Thymus (tissue), 11 donors: Measurements from ENCODE around the gene MUC2. TPM values are rescaled to one million over a fixed set of nuclear protein-coding genes. Genes with fewer than 3 reads are reported as not detected.

Source experiments
- DNase-seq, 9 donors: peaks; one replicate each; pipeline ENCODE4 v3.0.0-alpha.2; 2013; ENCODE audit warnings: low spot score in 9 of 9, low read depth in 6 of 9, missing footprints in 1 of 9
- H3K27ac ChIP-seq, 2 donors: one replicate each; pipeline ENCODE4 v1.5.1; 2013; ENCODE audit warnings: control low read depth in 1 of 2, low read depth in 1 of 2, low read length in 1 of 2, mild to moderate bottlenecking in 1 of 2, moderate library complexity in 1 of 2
- H3K27me3 ChIP-seq, 2 donors: one replicate each; pipeline ENCODE4 v1.5.1; 2013; ENCODE audit warnings: low read length in 1 of 2; ENCODE audit not compliant: control insufficient read depth in 2 of 2, insufficient read depth in 1 of 2
- H3K36me3 ChIP-seq, 2 donors: one replicate each; pipeline ENCODE4 v1.5.1; 2013; ENCODE audit warnings: low read length in 1 of 2, mild to moderate bottlenecking in 1 of 2, moderate library complexity in 1 of 2; ENCODE audit not compliant: control insufficient read depth in 2 of 2, insufficient read depth in 2 of 2
- H3K4me1 ChIP-seq, 2 donors: one replicate each; pipeline ENCODE4 v1.5.1; 2013; ENCODE audit warnings: low read length in 2 of 2; ENCODE audit not compliant: control insufficient read depth in 2 of 2, insufficient read depth in 2 of 2
- H3K4me3 ChIP-seq, 2 donors: one replicate each; pipeline ENCODE4 v1.5.1; 2013; ENCODE audit warnings: low read length in 2 of 2, control low read depth in 1 of 2, mild to moderate bottlenecking in 1 of 2
- H3K9me3 ChIP-seq, 2 donors: one replicate each; pipeline ENCODE4 v1.5.1; 2013; ENCODE audit warnings: low read length in 1 of 2, mild to moderate bottlenecking in 1 of 2; ENCODE audit not compliant: control insufficient read depth in 2 of 2, insufficient read depth in 1 of 2
- WGBS: extraction: QIAGEN DNeasy Blood & Tissue Kit; methylation state at CpG from one replicate; pipeline ENCODE4 v1.1.7; 2013; 5-methylcytosine and 5-hydroxymethylcytosine counted together
- polyA plus RNA-seq: library from polyadenylated mRNA; stranded (reverse); fragments of 200-250 nt; gene quantifications from one replicate; pipeline ENCODE4 v1.2.3, GENCODE V29; 2013
- total RNA-seq: library from RNA; stranded (reverse); fragments of 120-200 nt; gene quantifications from one replicate; pipeline ENCODE4 v1.2.4, GENCODE V29; 2013
- donor health status: healthy.

Gene MUC2
- total and polyA plus RNA-seq, 2 donors: under 0.01 TPM

DNA sequence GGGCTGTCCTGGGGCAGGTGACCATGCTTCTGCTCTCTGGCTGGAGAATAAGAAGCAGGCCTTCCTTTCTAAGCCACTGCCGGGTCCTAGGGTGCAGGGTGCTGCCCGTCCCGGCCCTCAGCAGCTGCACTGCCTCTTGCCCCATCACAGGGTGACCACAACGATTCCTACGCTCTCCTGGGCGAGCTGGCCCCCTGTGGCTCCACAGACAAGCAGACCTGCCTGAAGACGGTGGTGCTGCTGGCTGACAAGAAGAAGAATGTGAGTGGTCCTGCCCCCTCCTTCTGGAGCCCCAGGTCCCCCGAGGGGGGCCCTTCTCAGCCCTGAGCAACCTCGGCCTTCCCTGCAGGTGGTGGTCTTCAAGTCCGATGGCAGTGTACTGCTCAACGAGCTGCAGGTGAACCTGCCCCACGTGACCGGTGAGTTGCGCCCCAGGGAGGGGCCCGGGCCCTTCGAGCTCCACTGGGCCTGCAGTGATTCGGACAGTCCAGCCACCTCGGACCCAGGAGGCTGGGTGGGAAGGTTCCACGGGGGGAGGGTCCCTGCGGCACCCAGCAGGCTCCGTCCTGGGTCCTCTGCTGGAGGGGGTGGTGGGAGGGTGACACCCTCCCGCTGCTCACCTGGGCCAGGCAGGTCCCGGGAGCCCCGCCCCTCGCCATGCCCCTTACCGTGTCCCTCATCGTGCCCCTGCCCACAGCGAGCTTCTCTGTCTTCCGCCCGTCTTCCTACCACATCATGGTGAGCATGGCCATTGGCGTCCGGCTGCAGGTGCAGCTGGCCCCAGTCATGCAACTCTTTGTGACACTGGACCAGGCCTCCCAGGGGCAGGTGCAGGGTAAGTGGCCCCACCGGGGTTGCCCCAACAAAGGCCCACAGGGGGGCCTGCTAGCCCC, 8.3 kb downstream of the MUC2 start:
- Histone ChIP-seq H3K36me3 (no peaks in the 10 kb centered on the region), H3K27ac (no peak overlapping the region), H3K4me1 (no peaks in the 10 kb centered on the region), H3K4me3 (no peak overlapping the region), H3K27me3 (no peaks in the 10 kb centered on the region), H3K9me3 (peaks cover 0 to 7% of the 10 kb centered on the region in 2 donors)
- WGBS: 86% methylated on average over 33 of the region's 33 CpGs
- no peak for DNase-seq

DNA sequence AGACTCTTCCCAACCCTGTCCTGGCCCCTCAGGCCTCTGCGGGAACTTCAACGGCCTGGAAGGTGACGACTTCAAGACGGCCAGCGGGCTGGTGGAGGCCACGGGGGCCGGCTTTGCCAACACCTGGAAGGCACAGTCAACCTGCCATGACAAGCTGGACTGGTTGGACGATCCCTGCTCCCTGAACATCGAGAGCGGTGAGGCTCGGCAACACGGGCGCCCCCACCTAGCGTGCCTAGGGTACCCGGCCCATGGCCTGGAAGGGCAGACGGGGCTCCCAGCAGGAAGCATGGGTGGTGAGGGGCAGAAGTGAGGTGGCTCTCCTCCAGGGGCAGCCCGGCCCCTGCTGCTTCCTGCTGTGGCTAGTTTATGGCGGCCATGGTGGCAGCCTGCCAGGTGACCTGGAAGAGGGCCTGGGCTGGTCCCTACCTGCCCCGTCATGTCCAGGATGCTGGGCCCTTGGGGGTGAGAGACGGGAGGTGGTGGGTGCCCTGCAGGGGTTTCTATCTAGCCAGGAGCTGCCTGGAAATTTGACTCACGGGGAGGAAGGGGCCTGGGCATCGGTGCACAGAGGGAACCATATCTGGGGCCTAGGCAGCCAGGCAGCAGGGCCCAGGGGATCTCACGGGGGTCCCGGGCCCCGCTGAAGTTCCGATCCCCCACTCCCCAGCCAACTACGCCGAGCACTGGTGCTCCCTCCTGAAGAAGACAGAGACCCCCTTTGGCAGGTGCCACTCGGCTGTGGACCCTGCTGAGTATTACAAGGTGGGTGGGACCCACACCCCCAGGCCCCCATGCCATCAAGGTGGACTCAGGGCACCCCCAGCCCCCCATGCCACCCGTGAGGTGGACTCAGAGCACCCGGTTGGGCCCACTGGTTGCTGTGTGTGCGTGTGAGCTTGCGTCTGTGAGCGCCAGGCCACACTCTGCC, 9.2 kb downstream of the MUC2 start:
- H3K27me3 ChIP-seq: no peaks in the 10 kb centered on the region
- WGBS: 75% methylated on average over 34 of the region's 34 CpGs
- H3K27ac ChIP-seq: no peak overlapping the region
- H3K36me3 ChIP-seq: no peaks in the 10 kb centered on the region
- peaks cover 0 to 16% of the 10 kb centered on the region in 2 donors for H3K9me3 ChIP-seq
- no peak for DNase-seq
- no peak overlapping the region for H3K4me3 ChIP-seq
- H3K4me1 ChIP-seq: no peaks in the 10 kb centered on the region

DNA sequence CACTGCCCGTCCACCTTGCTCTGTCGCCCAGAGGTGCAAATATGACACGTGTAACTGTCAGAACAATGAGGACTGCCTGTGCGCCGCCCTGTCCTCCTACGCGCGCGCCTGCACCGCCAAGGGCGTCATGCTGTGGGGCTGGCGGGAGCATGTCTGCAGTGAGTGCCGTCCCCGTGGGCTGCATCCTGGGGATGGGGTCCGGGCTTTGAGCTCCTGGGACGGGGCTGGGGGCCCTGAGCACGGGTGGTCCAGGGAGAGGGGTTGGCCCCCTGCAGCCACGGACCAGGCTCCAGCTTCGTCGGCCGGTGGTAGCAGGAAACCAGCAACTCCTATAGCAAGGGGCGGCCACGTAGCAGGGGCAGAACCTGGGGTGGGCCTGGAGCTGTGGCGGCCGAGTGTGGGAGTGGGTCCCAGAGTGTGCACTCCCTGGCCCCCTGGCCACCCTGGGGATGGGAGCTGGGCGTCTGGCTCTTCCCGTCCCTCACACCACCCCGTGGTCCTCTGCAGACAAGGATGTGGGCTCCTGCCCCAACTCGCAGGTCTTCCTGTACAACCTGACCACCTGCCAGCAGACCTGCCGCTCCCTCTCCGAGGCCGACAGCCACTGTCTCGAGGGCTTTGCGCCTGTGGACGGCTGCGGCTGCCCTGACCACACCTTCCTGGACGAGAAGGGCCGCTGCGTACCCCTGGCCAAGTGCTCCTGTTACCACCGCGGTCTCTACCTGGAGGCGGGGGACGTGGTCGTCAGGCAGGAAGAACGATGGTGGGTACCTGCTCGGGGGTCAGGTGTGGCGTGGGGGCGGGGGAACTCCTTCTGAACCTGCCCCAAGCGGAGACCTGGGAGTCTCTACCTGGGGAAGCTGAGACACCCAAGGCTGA, 10.1 kb downstream of the MUC2 start:
- Histone ChIP-seq H3K9me3 (peaks cover 0 to 26% of the 10 kb centered on the region in 2 donors), H3K4me1 (no peaks in the 10 kb centered on the region), H3K27me3 (no peaks in the 10 kb centered on the region), H3K4me3 (no peak overlapping the region), H3K36me3 (no peaks in the 10 kb centered on the region), H3K27ac (no peak overlapping the region)
- no peak for DNase-seq
- 78% methylated on average over 49 of the region's 49 CpGs for WGBS

DNA sequence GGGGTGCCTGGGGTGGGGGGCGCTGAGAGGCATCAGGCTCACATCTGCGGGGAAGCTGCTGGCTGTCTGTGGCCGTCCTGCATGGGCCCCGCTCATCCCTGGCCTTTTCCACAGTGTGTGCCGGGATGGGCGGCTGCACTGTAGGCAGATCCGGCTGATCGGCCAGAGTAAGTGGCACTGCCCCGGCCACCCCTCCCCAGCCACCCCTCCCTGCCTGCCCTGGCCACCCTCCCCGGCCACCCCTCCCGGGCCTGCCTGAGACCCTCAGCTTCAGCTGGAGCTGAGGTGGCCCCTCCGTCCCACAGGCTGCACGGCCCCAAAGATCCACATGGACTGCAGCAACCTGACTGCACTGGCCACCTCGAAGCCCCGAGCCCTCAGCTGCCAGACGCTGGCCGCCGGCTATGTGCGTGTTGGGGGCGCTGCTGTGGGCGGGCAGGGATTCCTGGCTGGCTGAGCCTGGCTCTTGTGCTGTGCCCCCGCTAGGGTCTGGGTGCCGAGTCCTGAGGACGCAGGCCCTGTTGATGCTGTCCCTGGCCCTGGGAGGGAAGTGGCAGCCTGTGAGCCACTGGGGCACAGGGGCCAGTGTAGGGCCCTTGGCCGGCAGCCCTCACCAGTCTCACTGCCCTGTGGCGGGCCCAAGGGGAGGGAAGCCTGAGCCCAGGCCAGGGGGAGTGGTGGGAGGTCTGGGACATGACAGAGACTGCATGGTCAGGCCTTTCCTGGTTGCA, 10.9 kb downstream of the MUC2 start:
- Histone ChIP-seq H3K4me3 (no peak overlapping the region), H3K27ac (no peak overlapping the region), H3K4me1 (no peaks in the 10 kb centered on the region), H3K9me3 (peaks cover 0 to 34% of the 10 kb centered on the region in 2 donors), H3K27me3 (no peaks in the 10 kb centered on the region), H3K36me3 (no peaks in the 10 kb centered on the region)
- DNase-seq: no peak
- 94% methylated on average over 26 of the region's 26 CpGs for WGBS

DNA sequence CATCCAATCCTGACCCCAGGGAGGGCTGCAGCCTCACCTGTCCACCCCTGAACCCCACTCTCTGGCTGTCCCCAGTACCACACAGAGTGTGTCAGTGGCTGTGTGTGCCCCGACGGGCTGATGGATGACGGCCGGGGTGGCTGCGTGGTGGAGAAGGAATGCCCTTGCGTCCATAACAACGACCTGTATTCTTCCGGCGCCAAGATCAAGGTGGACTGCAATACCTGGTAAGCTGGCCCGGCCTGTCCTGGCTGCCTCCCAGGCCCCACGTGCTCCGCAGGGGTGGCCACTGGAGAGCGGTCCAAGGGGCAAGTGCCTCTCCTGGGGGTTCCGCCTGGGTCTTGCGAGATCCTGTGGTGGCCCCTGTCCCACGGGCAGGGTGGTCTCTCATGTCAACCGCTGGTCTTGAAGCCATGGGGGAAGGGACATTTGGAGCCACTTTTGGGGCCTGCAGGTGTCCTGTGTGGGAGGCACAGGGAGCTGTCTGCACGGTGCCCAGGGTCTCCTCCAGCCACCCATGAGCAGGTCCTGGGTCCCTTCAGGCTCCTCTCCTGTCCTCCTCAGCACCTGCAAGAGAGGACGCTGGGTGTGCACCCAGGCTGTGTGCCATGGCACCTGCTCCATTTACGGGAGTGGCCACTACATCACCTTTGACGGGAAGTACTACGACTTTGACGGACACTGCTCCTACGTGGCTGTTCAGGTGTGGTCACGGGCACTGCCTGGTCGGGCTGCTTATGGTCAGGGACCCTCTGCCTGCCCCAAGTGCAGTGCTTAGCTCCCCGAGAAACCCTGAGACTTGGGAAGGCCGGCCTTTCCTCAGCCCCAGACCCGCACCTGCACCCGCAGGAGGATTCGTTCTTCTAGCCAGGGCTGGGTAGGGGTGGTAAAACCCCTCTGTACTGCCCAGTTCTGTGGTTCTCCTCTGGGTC, 11.8 kb downstream of the MUC2 start:
- Histone ChIP-seq H3K4me1 (no peaks in the 10 kb centered on the region), H3K4me3 (no peak overlapping the region), H3K27me3 (no peaks in the 10 kb centered on the region), H3K36me3 (no peaks in the 10 kb centered on the region), H3K27ac (no peak overlapping the region), H3K9me3 (peaks cover 0 to 41% of the 10 kb centered on the region in 2 donors)
- WGBS: 94% methylated on average over 31 of the region's 31 CpGs
- DNase-seq: no peak

DNA sequence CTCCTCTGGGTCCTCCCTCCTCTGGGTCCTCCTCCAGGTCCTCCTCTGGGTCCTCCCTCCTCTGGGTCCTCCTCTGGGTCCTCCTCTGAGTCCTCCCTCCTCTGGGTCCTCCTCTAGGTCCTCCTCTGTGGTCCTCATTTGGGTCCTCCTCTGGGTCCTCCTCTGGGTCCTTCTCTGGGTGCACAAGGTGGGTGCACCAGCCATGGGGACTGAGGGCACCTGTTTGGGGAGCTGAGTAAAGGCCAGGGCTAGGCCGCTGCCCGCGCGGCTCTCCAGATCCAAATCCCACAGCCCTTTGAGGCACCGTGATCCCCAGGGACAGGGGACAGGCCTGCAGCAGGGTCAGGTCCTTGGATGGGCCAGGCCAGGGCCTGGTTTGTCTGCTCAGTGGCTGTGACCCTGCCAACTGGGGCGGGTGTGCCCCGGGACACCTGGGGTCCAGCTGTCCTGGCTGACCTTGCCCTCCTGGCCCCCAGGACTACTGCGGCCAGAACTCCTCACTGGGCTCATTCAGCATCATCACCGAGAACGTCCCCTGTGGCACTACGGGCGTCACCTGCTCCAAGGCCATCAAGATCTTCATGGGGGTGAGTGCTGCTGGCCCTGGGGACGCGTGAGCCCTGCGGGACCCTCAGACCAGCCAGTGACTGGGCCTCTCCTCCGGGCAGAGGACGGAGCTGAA, 12.7 kb downstream of the MUC2 start:
- no peak overlapping the region for H3K4me3 ChIP-seq
- H3K36me3 ChIP-seq: no peaks in the 10 kb centered on the region
- H3K27me3 ChIP-seq: no peaks in the 10 kb centered on the region
- 96% methylated on average over 17 of the region's 17 CpGs for WGBS
- H3K27ac ChIP-seq: no peak overlapping the region
- peaks cover 0 to 41% of the 10 kb centered on the region in 2 donors for H3K9me3 ChIP-seq
- no peak for DNase-seq
- no peaks in the 10 kb centered on the region for H3K4me1 ChIP-seq

DNA sequence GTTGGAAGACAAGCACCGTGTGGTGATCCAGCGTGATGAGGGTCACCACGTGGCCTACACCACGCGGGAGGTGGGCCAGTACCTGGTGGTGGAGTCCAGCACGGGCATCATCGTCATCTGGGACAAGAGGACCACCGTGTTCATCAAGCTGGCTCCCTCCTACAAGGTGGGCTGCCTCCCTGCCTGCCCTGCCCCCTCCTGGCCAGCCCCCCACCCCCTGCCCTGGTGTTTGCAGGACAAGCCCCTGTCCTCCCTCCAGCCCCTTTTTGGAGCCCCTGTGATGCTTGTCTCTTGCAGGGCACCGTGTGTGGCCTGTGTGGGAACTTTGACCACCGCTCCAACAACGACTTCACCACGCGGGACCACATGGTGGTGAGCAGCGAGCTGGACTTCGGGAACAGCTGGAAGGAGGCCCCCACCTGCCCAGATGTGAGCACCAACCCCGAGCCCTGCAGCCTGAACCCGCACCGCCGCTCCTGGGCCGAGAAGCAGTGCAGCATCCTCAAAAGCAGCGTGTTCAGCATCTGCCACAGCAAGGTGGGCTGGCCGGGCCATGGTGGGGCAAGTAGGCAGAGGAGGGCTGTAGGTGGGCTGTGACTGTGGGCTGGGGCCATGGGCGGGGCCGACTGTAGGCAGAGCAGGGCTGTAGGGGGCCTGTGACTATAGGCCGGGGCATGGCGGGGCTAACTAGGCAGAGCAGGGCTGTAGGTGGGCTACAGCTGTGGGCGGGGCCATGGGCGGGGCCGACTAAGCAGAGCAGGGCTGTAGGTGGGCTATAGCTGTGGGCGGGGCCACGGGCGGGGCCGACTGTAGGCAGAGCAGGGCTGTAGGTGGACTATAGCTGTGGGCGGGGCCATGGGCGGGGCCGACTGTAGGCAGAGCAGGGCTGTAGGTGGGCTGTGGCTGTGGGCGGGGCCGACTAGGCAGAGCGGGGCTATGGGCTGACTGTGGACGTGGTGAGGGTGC, 13.6 kb downstream of the MUC2 start:
- WGBS: 93% methylated on average over 40 of the region's 40 CpGs
- no peak for DNase-seq
- Histone ChIP-seq H3K27me3 (no peaks in the 10 kb centered on the region), H3K9me3 (peaks cover 0 to 41% of the 10 kb centered on the region in 2 donors), H3K27ac (no peak overlapping the region), H3K4me3 (no peak overlapping the region), H3K36me3 (no peaks in the 10 kb centered on the region), H3K4me1 (no peaks in the 10 kb centered on the region)
